ENCODE results near the gene SDHA. TPM values are rescaled to one million over a fixed set of nuclear protein-coding genes. Genes with fewer than 3 reads are reported as not detected.
"Not testable (repeated sequence)": the region's sequence is repeated elsewhere in the genome, so short reads cannot be mapped to it uniquely, and the experiment has no call there.

Gene SDHA
- total RNA-seq, 1 experiment from 2014 or later: 89.1 TPM

- not testable (repeated sequence) for DNase-seq (ENCODE audit: low spot score)
These were observed 82.7 kb downstream of the SDHA start for GRCh38 chr5:300691-301435.

- DNase-seq (ENCODE audit: low spot score): not testable (repeated sequence)
These were observed 84.3 kb downstream of the SDHA start for GRCh38 chr5:302416-302815.

GRCh38 chr5:302966-303365 lies 84.8 kb downstream of the SDHA start:
- no peak for DNase-seq (ENCODE audit: low spot score)

- not testable (repeated sequence) for DNase-seq (ENCODE audit: low spot score)
These were observed 85.6 kb downstream of the SDHA start for GRCh38 chr5:303741-304140.

- no peak for DNase-seq (ENCODE audit: low spot score)
These were observed 86.9 kb downstream of the SDHA start for GRCh38 chr5:305050-305449.

- no peak for DNase-seq (ENCODE audit: low spot score)
These were observed 87.3 kb downstream of the SDHA start for GRCh38 chr5:305459-305858.

- DNase-seq (ENCODE audit: low spot score): no peak
These were observed 88.1 kb downstream of the SDHA start for GRCh38 chr5:306011-306805.

Other genes starting within 250 kb of the SDHA start
- 0.29 and 0.74 TPM in 2 replicates for gene PLEKHG4B, start 126.2 kb upstream of the SDHA start, total RNA-seq (2014; rRNA removed; shearing (Covaris generic))
- gene LRRC14B, start 26.8 kb upstream of the SDHA start, total RNA-seq (2014; rRNA removed; shearing (Covaris generic)): not detected in 2 replicates
- gene CCDC127, start 167 bp upstream of the SDHA start, total RNA-seq (2014; rRNA removed; shearing (Covaris generic)): 6.2 and 6.3 TPM in 2 replicates
- 98.6 and 117 TPM in 2 replicates for gene PDCD6, start 53.3 kb downstream of the SDHA start, total RNA-seq (2014; rRNA removed; shearing (Covaris generic))
- gene AHRR, start 103.4 kb downstream of the SDHA start, total RNA-seq (2014; rRNA removed; shearing (Covaris generic)): 1.2 and 1.4 TPM in 2 replicates
- 33.3 and 34.7 TPM in 2 replicates for gene EXOC3, start 224.9 kb downstream of the SDHA start, total RNA-seq (2014; rRNA removed; shearing (Covaris generic))